Stimulated activated memory B cell treated with anti-CD40 and anti-IgM and Interleukin-4, amounts not matched to agents 10 μg/mL and 1 μg/mL and 100 μg/mL, for 72 hours (primary cell): ENCODE results near the gene ABLIM2.
A peak's percentile ranks its signal among the peaks of the same experiment; 100 is the strongest.

Experiments
- ATAC-seq: fragments of 150-1000 bp; cut with Tn5 transposase; 2 replicates; pipeline ENCODE4 v1.10.0; 2021
- H3K27ac Mint-ChIP-seq: one replicate; pipeline ENCODE4 v1.8.0; 2022; ENCODE audit warnings: mild to moderate bottlenecking, mixed read lengths
- H3K27me3 Mint-ChIP-seq: one replicate; pipeline ENCODE4 v1.8.0; 2022; ENCODE audit warnings: mixed read lengths
- H3K36me3 Mint-ChIP-seq: one replicate; pipeline ENCODE4 v1.8.0; 2022; ENCODE audit warnings: mixed read lengths
- H3K4me1 Mint-ChIP-seq: one replicate; pipeline ENCODE4 v1.8.0; 2022; ENCODE audit warnings: mixed read lengths
- H3K4me3 Mint-ChIP-seq: one replicate; pipeline ENCODE4 v1.8.0; 2022; ENCODE audit warnings: mild to moderate bottlenecking, moderate library complexity, mixed read lengths
- H3K9me3 Mint-ChIP-seq: one replicate; pipeline ENCODE4 v1.8.0; 2022; ENCODE audit warnings: mixed read lengths

Gene ABLIM2

DNA sequence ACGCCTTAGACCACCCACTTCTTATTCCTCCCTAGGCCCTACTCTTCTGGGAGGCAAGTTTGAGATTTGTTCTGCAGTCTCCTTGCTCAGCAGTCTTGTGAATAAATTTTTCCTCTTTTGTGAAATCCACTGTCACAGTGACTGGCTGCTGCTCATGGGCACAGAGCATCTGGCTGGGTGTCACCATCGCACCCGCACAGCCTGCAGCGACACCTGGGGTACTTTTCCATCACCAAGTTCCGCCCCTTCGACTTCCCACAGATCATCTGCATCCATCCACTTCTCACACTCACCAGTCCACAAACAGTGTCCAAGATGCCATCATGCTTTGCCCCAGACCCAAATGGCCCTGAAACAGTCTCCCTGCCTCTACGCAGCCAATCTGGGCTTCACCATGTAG is 182.6 kb downstream of the ABLIM2 start:
- Mint-ChIP-seq H3K4me3 (no peak overlapping the region), H3K36me3 (peaks cover 19% of the 10 kb centered on the region), H3K27me3 (peaks cover 9% of the 10 kb centered on the region), H3K9me3 (peaks cover 8% of the 10 kb centered on the region), H3K27ac (no peak overlapping the region), H3K4me1 (peaks cover 6% of the 10 kb centered on the region)
- no peak for ATAC-seq

DNA sequence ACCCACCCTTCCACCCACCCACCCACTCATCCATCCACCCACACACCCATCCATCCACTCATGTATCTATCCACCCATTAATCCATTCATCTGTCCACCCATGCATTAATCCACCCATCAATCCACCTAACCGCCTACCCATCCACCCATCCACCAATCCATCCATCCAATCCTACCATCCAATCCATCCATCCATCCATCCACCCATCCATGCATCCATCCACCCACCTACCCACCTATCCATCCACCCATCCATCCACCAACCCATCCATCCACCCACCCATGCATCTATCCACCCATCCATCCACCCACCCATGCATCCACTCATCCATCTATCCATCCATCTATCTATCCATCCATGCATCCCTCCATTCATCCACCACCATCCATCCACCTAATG is 184.2 kb downstream of the ABLIM2 start:
- Mint-ChIP-seq H3K9me3 (peaks cover 8% of the 10 kb centered on the region), H3K27ac (no peak overlapping the region), H3K36me3 (peaks cover 24% of the 10 kb centered on the region), H3K27me3 (peaks cover 9% of the 10 kb centered on the region), H3K4me1 (peaks cover 17% of the 10 kb centered on the region), H3K4me3 (no peak overlapping the region)
- ATAC-seq, result no peak

DNA sequence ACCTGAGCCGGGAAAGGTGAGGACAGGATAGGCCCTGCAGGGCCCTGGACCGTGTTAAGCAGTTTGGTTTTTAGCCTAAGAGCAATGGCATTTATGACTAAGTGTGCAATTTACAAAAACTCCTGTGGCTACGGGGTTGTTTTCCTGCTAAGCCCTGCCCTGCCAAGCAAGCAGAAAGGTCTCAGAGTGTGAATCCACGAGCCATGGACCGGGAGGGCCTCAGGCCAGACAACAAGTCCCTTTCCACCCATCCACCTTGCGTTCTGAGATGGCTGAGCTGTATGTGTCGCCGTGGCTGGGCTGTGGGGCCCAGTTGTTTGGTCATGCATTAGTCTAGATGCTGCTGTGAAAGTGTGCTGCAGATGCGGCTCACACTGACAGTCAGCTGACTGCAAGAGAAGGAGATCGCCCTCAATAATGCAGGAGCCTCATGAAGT is 185.1 kb downstream of the ABLIM2 start:
- peaks cover 24% of the 10 kb centered on the region for H3K36me3 Mint-ChIP-seq
- ATAC-seq, result peak; percentile 28
- H3K27me3 Mint-ChIP-seq, result peaks cover 9% of the 10 kb centered on the region
- peaks cover 8% of the 10 kb centered on the region for H3K9me3 Mint-ChIP-seq
- H3K4me3 Mint-ChIP-seq, result no peak overlapping the region
- H3K4me1 Mint-ChIP-seq, result peaks cover 17% of the 10 kb centered on the region
- peak overlapping the region; percentile 2 for H3K27ac Mint-ChIP-seq

DNA sequence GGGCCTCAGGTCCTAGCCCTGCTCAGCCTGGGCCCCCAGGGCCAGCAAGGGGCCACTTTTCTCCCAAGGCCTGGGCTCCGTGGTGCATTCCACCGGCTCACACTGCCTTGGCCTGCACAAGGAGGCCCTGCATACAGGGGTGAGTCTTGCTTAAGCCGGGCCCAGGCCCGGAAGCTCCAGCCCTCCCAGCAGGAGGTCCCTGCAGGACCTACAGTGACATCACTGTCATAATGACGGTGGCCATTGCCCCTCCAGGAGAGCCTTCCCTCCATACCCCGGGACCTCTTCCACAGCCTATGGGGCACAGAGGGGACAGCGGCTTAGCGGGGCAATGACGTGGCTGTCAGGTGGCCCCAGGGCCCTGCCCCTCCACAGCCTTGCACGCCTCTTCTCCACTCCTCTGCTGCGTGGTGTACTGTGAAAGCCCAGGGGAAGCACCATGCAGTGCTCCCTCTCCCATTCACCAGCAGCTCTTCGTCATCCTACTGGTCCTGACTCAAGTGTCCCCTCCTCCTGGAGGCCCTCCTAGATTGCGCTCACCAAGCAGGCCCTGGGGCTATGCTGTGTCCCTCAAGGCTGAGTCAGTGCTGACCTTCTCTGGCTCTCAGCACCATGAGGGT is 186.6 kb downstream of the ABLIM2 start:
- Mint-ChIP-seq H3K27ac (peak overlapping the region; percentile 2), H3K9me3 (peaks cover 5% of the 10 kb centered on the region), H3K4me1 (peaks cover 11% of the 10 kb centered on the region), H3K4me3 (no peak overlapping the region), H3K27me3 (peaks cover 9% of the 10 kb centered on the region), H3K36me3 (peaks cover 21% of the 10 kb centered on the region)
- no peak for ATAC-seq

DNA sequence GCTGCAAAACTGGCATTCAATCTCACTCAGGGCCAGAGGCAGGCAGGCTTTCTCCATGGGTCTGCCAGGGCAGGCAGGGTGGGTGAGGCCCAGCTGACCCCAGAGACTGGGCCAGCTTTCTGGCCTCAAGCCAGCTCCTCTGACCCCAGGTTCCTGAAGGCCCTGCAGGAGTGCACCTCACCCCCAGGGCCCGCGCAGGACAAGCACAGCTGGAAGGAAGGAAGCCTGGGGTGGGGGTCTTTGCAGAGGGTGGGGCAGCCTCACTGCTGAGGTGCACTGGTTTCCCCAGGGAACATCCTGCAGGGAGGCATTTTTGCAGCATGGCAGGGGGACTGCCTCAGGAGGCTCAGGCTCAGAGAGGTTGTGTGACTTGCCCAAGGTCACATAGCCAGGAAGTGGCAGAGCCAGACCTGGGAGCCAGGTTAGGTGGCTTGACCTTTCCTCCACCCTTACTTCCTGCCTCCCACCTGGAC is 187.4 kb downstream of the ABLIM2 start:
- Mint-ChIP-seq H3K27me3 (peaks cover 9% of the 10 kb centered on the region), H3K36me3 (peaks cover 13% of the 10 kb centered on the region), H3K27ac (no peak overlapping the region), H3K9me3 (no peaks in the 10 kb centered on the region), H3K4me3 (no peak overlapping the region), H3K4me1 (peaks cover 11% of the 10 kb centered on the region)
- ATAC-seq, result no peak

DNA sequence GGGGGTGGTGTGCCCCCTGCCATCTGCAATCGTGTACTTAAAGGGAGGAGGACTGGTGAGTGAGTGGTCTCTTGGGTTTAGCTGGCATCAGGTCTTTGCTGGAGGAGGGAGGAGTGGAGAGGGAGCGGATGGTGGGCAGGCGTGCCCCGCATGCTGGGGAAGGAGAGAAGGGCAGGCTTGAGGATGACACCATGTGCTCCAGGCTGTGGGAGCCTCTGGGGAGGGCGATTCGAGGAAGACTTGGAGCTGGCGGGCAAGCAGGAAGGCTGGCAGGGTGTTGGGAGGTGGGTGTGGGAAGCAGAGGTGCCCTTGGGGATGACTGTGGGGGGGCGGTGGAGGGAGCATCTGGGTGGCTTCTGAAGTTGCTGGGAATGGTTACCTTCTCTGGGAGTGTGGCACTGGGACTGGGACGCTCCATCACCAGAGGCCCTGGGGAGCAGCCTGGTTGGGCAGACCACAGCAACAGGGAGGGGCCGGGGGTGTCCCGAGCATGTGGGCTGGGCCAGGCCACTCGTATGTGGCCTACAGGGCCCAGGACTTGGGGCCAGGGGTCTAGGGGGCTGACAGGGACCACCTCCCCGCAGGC is 188.2 kb downstream of the ABLIM2 start:
- ATAC-seq, result no peak
- Mint-ChIP-seq H3K36me3 (peaks cover 7% of the 10 kb centered on the region), H3K27ac (peak overlapping the region; percentile 73), H3K27me3 (peaks cover 9% of the 10 kb centered on the region), H3K9me3 (no peaks in the 10 kb centered on the region), H3K4me3 (peak overlapping the region; percentile 66), H3K4me1 (peaks cover 11% of the 10 kb centered on the region)

DNA sequence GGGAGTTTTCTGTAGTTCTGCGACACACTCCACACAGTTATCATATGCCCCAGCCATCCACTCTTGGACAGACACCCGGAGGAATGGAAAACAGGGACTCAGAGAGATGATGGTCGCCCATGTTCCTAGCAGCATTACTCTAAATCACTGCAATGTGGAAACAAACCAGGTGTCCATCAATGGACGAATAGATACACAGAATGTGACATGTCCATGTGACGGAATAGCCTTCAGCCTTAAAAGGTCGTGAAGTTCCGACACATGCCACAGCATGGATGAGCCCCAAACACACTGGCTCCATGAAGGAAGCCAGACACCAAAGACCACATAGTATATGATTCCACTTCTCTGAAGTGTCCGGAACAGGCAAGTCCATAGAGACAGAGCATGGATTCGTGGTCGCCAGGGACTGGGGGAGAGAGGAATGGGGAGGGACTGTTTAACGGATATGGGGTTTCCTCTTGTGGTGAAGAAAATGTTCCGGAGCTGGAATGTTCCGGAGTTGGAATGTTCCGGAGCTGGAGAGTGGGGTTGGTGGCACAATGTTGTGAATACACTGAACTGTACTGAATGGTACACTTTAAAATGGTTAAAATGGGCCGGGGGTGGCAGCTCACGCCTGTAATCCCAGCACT is 190.2 kb downstream of the ABLIM2 start:
- H3K36me3 Mint-ChIP-seq, result peaks cover 5% of the 10 kb centered on the region
- H3K9me3 Mint-ChIP-seq, result no peaks in the 10 kb centered on the region
- H3K4me3 Mint-ChIP-seq, result no peak overlapping the region
- ATAC-seq, result no peak
- H3K27me3 Mint-ChIP-seq, result peaks cover 9% of the 10 kb centered on the region
- peaks cover 11% of the 10 kb centered on the region for H3K4me1 Mint-ChIP-seq
- no peak overlapping the region for H3K27ac Mint-ChIP-seq

DNA sequence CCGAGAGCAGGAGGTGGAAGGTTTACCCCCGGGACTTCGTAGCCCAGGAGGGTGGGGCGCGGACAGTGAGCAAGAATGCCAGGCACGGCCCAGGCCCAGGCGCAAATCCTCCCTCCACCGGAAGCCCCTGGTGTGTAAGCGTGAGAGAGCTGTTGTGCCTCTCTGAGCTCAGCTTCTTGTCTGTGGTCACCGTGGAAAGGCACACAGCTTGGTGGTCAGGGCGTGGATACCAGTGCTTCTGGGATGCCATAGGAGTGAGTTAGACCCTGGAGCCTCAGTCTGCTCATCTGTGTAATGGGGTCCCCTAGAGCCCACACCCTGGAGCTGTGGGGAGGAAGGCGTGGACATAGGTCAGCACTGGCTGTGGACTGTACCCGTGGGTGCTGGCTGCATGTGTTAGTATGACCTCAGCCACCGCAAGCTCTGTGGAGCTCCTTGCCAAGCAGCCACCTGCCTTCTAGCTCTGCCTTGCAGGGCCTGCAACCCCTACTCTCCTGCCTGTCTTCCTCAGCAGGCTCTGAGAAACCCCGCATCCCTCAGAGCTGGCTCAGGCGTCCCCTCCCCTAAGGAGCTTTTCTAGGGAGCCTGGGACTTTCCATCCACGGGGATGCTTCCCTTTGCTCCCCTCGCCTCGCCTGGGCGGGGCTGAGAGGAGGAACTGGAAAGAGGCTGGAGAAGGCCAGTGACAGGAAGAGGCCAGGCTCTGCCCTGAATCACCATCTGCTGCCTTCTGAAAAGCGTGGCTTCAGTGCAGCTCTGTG is 190.9 kb downstream of the ABLIM2 start:
- H3K27ac Mint-ChIP-seq, result no peak overlapping the region
- H3K4me3 Mint-ChIP-seq, result no peak overlapping the region
- peaks cover 11% of the 10 kb centered on the region for H3K27me3 Mint-ChIP-seq
- no peaks in the 10 kb centered on the region for H3K9me3 Mint-ChIP-seq
- peaks cover 5% of the 10 kb centered on the region for H3K36me3 Mint-ChIP-seq
- peaks cover 11% of the 10 kb centered on the region for H3K4me1 Mint-ChIP-seq
- ATAC-seq, result no peak

DNA sequence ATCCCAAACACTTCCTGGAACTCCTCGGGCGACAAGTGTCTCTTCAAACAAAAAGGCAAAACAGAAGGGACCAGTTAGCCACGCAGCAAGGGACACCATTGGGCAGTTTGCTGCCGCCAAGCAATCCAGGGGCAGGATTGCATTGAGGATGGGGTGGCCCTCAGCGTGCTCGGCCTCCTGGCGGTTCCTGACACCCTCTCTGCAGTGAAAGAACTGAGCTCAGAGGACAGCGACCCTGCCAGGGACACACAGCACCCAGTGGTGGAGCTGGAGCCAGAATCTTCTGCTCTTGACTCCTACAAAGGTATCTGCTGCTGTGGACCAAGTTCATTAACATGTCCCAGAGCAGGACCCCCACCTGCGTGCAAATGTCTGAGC is 191.6 kb downstream of the ABLIM2 start:
- no peak for ATAC-seq
- H3K9me3 Mint-ChIP-seq, result no peaks in the 10 kb centered on the region
- H3K27ac Mint-ChIP-seq, result no peak overlapping the region
- H3K36me3 Mint-ChIP-seq, result peaks cover 5% of the 10 kb centered on the region
- peaks cover 10% of the 10 kb centered on the region for H3K27me3 Mint-ChIP-seq
- no peak overlapping the region for H3K4me3 Mint-ChIP-seq
- H3K4me1 Mint-ChIP-seq, result peaks cover 11% of the 10 kb centered on the region

DNA sequence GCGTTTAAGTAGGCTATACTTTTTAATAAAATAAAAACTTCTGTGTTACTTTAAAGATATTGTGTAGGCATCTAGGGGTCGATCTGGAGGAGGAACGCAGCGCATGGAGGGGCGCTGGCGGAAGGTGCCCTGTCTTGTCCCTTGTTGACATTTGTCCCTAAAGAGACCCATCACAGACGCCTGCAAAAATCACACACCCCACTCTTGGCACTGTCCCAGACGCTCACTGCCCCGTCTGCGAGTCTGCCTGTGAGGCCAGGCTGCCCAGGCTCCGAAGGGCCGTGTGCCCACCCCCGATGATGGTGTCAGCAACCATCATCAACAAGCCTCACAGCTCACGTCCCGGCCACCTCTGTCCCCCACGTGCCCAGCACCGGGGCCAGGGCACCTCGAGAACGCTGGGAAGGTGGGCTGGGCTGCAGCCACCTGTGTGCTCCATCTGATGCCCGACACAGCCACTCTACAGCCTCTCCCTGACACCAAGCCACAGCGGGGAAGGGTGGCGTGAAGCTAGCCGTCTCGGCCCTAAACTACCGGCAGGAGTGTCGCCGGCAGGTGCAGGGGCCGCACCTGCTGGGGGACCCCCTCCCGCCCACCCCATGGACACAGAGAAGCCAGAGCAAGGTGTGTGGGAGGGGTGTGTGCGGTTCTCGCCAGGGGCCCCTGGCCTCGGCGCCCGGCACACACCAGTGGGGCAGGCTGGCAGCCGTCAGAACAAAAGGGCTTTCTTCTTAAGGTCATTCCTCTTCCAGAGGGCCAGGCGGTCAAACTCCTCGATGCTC is 192.1 kb downstream of the ABLIM2 start:
- Mint-ChIP-seq H3K9me3 (no peaks in the 10 kb centered on the region), H3K27ac (no peak overlapping the region), H3K4me1 (peaks cover 11% of the 10 kb centered on the region), H3K4me3 (no peak overlapping the region), H3K36me3 (peaks cover 5% of the 10 kb centered on the region), H3K27me3 (peaks cover 10% of the 10 kb centered on the region)
- no peak for ATAC-seq

DNA sequence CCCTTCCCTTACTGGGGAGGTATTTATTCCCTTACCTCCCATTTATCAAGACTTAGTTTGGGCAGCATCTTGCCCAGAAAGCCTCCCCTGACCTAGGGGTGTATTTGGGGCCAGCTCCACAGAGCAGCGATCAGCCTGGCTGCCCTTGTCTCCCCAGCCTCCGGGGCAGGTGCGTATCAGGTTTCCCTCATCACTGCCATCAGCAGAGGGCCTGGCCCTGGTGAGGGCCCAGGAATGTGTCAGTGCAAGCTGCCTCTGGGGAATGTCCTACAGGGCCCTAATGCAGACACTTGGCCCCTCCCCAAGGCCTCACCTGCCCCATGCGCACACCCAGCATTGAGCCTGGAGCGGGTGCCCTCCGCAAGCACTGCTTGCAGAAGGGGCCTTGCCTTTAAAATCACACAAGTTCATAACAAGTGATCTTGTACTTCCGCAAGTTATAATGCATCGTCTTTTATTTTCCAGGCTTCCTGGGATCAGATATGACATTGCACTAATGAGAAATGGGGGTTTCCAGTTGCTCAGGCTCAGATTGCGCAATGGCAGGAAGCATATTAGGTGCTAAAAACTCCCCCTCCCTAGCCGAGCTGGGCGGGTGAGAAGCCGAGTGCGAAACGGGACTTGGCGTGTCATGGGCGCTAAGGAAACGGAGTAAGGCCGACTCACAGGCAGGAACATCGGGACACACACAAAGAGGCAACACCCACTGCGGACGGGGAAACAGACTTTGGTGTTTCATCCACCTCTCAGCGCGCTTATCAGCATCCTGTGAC is 193.5 kb downstream of the ABLIM2 start:
- no peak for ATAC-seq
- peaks cover 13% of the 10 kb centered on the region for H3K27me3 Mint-ChIP-seq
- H3K27ac Mint-ChIP-seq, result no peak overlapping the region
- H3K9me3 Mint-ChIP-seq, result no peaks in the 10 kb centered on the region
- peaks cover 17% of the 10 kb centered on the region for H3K4me1 Mint-ChIP-seq
- H3K4me3 Mint-ChIP-seq, result no peak overlapping the region
- H3K36me3 Mint-ChIP-seq, result peaks cover 2% of the 10 kb centered on the region

DNA sequence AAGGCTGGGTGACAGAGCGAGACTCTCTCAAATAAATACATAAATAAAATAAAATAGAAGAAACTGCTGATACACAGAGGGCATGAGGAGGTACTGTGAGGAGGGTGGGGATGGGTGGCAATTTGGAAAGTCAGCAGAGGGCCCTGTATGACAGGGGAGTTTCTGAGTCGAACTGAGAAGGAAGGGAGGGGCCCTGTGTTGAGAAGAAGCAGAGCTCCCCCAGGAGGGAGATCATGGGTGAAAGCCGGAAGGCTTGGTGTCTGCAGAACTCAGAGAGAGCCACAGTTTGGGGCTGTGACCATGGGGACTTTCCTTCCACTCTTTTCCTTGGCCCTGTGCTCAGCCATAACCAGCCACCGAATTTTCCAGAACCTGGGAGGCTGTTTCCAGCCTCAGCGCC is 194.2 kb downstream of the ABLIM2 start:
- Mint-ChIP-seq H3K4me1 (peaks cover 11% of the 10 kb centered on the region), H3K4me3 (no peak overlapping the region), H3K27ac (no peak overlapping the region), H3K36me3 (no peaks in the 10 kb centered on the region), H3K27me3 (peaks cover 19% of the 10 kb centered on the region), H3K9me3 (no peaks in the 10 kb centered on the region)
- ATAC-seq, result no peak

DNA sequence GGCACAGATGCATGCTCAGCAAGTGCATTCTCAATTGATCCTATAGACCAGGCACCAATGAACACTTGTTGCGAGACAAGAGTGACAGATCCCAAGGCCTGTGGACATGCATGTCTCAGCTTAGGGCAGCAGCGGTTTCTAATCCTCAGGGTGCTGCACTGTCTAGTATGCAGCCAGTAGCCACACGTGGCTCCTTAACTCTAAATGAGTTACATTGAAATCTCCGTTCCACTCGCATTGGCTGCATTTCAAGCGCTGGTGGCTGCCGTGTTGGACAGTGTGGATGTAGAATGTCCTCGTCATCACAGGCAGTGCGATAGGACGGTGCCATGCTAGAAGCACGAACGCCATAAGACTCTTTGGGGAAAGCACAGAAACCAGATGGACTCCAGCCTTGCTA is 194.9 kb downstream of the ABLIM2 start:
- H3K27ac Mint-ChIP-seq, result no peak overlapping the region
- H3K4me3 Mint-ChIP-seq, result no peak overlapping the region
- no peak for ATAC-seq
- H3K36me3 Mint-ChIP-seq, result no peaks in the 10 kb centered on the region
- peaks cover 11% of the 10 kb centered on the region for H3K4me1 Mint-ChIP-seq
- H3K27me3 Mint-ChIP-seq, result peaks cover 27% of the 10 kb centered on the region
- H3K9me3 Mint-ChIP-seq, result no peaks in the 10 kb centered on the region
